KG1 (cell line): ENCODE data around the gene ACVR1B.

Experiments used
- DNase-seq: peaks from one replicate; lab custom pipeline; 2025; lab: John Stamatoyannopoulos, UW

The ACVR1B gene

GRCh38 chr12:52023182-52023975 is 71.9 kb downstream of the ACVR1B start:
- DNase-seq: no peak

DNA sequence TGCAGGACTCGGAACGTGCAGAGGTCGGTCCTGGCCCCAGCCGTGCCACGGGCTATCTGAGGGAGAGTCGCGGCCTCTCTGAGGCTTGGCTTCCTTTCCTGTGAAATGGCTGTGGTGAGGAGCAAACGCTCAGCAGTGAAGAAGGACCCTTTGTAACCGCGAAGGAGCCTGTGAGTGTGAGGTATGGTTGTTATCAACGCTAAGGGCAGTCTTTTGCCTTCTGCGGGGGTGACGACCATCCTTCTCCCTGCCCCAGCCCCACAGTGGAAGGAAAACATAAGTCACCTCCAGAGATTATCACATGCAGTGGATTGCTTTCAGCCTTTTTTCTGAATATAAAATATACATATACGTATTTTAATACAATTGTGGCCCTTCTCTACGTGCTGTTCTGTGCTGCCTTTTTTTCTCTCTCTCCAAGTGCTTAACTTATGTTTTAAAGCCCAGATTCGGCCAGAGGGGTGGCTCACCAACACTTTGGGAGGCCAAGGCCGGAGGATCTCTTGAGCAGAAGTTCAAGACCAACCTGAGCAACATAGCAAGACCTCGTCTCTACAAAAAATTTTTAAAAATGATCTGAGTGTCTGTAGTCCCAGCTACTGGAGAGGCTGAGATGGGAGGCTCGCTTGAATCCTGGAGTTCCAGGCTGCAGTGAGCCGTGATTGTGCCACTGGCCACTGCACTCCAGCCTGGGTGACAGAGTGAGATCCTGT is 72.6 kb downstream of the ACVR1B start:
- no peak for DNase-seq

DNA sequence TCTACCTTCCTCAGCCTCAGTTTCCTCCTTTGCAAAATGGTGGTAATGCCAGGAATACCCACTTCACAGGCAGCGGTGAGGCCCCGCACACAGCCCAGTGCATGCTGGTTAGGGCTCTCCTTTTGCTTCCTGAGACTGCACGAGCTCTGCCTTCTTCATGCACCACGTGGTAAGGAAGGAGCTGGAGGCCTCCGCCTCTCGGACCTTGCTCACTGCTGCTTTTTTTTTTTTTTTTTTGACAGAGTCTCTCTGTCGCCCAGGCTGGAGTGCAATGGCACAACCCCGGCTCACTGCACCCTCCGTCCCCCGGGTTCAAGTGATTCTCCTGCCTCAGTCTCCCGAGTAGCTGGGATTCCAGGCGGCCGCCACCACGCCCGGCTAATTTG is 73.3 kb downstream of the ACVR1B start:
- no peak for DNase-seq

- DNase-seq: no peak
Observed at GRCh38 chr12:52026263-52026662, 74.8 kb downstream of the ACVR1B start.

- no peak for DNase-seq
Observed at GRCh38 chr12:52027085-52027843, 75.8 kb downstream of the ACVR1B start.

DNA sequence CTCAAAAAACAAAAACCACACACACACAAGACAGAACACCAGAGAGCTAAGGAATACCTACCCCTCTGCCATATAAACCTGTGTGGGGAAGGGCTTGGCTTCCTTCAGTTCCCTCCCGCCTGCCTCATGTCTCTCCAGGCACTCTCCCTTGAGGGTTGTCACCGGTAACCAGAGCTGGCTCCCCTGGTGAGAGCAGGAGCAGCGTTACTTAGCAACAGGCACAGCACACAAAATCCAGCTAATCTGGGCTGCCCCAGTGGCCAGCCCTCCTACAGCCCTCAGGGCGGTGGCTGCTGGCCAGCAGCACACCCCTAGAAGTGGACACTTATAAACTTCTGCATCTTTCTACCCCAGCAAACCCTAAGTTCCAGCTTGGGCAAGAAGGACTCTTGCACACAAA is 78.2 kb downstream of the ACVR1B start:
- no peak for DNase-seq

DNA sequence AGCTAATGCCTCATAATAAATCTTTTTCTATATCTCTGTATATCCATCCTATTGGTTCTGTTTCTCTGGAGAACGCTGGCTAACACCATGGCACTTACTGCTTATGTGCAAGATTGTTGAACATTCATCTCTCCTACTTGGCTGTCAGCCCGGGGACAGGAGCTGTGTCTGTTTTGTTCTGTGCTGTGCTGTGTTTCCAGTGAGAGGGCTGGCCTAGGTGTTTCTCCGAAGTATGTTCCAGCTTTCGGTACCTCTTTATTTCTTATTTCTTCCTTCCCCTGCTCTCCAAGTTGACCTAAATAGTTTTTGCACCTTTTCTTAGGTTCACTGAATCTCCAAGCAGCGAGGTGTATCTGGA is 80.9 kb downstream of the ACVR1B start:
- no peak for DNase-seq

DNA sequence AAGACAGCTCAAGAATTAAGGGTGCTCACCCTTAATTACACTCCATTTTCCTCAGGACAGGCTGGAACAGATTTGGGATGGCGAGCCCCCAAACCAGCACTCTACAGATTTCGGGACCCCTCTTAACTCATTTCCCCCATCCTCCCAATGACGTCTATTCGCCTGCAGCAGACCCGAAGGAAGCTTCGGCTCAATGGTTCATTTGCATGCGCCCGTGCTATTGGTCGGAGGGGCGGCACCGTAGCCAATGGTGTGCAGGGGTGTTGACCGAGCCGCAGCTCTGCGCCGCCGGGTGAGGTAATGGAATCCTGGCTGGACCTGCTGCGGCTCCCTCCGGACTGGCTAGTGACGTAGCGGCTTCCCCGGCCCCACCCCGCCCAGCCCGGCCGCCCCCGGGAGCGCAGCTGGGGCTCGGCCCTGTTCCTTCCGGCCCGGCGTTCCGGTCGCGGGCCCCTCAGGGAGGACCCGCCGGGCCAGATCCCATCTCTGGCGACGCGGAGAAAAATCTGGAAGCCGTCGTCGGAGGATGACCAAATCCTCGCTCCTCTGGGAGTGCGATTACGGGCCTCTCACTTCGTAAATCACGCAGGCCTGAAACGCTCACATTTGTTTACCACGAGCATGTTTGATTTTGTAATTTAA is 81.4 kb downstream of the ACVR1B start:
- peak; percentile 11 for DNase-seq

DNA sequence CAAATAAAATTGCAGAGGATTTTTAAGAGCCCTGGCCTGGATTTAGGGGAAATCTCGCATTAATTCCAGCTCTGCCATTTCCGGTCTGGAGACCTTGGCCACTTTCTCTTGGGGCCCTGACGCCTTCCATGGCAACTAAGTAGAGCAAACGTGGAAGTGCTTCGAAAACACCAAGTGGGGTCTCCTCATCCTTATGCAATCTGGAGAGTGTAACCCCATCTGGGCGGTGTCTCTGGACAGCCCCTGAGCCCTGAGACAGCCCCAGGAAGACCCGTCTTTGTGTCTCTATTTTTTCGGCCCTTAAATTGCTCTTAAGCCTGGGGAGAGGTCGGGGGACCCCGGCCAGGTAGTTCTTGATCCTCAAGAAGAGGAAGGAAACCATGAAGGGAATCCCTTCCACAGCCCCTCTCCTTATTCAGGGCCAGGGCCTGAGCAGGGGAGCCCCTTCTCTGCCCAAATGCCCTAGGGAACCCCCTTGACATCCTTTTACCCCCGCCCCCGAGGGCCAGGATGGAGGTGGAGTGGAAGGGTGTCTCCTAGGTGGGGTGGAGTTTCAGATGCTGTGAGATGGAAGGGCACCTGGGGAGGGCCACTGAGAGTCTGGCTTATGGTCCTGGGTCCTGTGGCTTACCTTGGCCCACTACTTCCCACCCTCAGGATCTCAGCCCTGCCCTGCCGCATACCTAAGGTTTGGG is 82.1 kb downstream of the ACVR1B start:
- no peak for DNase-seq

- no peak for DNase-seq
Observed at GRCh38 chr12:52035190-52035589, 83.7 kb downstream of the ACVR1B start.

- DNase-seq: no peak
Observed at GRCh38 chr12:52035926-52036325, 84.4 kb downstream of the ACVR1B start.

DNA sequence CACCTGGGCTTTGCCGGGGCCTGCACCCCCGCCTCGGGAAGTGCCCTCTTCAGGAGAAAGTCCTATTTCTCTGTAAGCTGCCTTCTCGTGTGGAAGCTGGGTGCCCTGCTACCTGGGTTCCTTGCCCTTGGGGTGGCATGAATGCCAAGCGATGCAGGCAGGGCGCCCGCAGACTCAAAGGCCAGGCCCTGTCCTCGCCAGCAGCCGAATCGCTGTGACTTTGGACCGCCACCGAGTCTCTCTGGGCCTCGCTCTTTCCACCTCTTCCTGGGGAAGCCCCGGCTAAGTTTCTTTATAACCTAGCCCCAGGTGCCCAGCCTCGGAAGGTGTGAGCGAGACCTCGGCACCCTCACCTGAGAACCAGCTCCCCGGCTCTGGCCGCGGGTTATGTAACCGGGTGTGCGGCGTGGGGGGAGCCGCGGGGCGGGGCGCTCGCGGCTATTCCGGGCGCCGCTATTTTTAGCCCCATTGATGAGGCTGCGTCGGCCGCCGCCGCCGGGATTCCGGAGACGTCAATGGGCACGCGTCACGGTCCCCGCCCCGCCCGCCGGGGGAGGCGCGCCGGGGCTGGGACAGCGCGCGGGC is 85.2 kb downstream of the ACVR1B start:
- no peak for DNase-seq

- DNase-seq: no peak
Observed at GRCh38 chr12:52037248-52037861, 85.9 kb downstream of the ACVR1B start.

GRCh38 chr12:52038447-52038846 is 86.9 kb downstream of the ACVR1B start:
- DNase-seq: no peak

DNA sequence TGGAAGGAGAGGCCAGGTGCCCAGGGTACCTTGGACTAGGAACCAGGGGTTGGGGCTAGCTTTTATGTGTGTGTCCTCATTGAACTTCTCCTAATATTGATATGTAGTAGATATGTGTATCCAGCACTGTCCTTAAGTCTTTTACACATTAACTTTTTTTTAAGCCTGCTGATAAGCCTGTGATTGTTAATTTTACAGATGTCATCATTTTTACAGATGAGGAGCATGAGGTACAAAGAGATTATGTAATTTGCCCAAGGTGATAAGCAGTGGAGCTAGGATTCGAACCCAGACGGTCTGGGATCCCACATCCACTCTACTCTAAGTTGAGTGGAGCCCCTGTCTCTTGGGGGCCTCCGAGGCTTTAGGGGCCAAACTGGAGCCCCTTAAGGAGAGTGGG is 89.5 kb downstream of the ACVR1B start:
- DNase-seq: no peak

- DNase-seq: no peak
Observed at GRCh38 chr12:52041695-52042123, 90.2 kb downstream of the ACVR1B start.

DNA sequence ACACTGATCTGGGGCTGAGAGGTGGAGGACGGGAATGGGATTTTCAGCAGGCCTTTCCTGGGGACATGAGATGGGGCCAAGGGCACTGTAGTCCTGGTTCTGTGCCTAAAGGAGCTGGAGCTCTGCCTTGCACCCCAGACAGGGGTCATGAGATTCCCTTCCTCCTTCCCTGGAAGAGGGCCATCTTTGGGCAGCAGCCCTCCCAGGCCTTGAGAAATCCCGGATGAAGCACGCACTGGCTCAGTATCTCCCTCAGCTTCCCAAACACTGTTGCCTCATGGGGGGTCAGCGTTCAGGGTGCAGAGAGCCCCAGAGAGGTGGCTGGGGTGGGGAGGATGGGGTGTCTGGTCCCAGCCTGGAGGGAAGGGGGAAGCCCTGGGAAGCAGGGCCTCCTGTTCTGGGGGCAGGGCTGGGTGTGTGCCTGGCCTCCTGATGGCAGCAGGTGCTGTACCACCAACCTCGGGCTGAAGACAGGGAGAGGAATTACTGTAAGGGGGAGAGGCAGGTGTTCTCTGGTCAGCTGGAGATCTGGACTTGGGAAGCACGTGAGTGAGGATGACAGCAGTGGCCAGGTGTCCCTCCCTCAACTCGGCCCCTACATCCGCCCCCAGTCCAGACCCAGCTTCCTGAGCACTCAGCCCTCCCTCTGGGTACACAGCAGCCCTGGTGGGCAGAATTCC is 91.3 kb downstream of the ACVR1B start:
- DNase-seq: no peak

- DNase-seq: no peak
Observed at GRCh38 chr12:52043386-52044212, 92.1 kb downstream of the ACVR1B start.

DNA sequence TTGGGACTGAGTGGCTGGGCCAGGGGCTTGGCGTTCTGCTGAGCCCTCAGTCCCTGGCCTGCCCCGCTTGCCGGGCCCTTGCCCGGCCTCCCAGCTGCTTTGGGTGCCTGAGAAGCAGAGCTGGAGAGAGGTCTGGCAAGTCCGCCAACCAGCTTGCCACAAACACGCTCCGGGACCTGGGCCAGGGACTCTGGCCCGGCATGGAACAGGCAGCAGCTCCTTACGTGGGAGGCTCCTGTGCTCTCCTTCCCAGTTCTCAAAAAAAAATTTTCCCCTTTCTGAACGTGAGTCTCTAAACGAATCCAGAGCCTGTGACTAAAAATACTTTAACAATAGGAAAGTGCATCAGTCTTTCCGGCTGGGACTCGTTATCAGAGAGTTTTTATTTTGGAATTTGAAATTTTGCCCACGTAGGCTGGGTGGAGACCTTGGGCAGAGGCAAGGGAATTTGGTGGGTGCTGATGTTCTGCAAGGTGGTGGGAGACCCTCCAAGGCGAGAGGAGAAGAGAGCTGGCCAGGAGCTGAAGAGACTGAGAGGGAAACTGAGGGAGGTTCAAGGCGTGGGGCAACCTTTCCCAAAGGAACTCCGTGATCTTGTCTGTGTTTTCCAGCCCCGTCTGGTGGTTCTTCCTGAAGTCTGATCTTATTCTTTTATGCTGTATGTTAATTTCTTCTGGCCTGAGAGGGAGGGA is 92.9 kb downstream of the ACVR1B start:
- DNase-seq: no peak
